Caco-2 (cell line): ENCODE measurements around the gene GOLGA6A. TPM values are rescaled to one million over a fixed set of nuclear protein-coding genes. Genes with fewer than 3 reads are reported as not detected.

Experiments
- BruUV-seq: library from RNA; stranded (reverse); fragments of 400-500 nt; replicated peaks from 2 replicates; lab custom pipeline; 2021; lab: Mats Ljungman, UMichigan
- CTCF ChIA-PET: fragments of 300-600 bp; sonication (Branson Sonifier 250); formaldehyde crosslinking; loops from one replicate; lab custom pipeline; 2022; ENCODE audit warnings: antibody characterized with exemption; lab: Charles Lee
- POLR2A ChIA-PET: fragments of 300-600 bp; sonication (Branson Sonifier 250); formaldehyde crosslinking; loops from one replicate; lab custom pipeline; 2022; ENCODE audit warnings: antibody characterized with exemption; lab: Charles Lee
- DNase-seq, 2 experiments: peaks; one replicate each; pipeline versions ENCODE4 v3.0.0 to v3.0.0-alpha.2; 2020 to 2022
- H3K27me3 ChIP-seq: replicated peaks from 2 replicates; pipeline ENCODE4 v1.6.0; 2011; ENCODE audit warnings: low read length; ENCODE audit not compliant: control insufficient read depth, insufficient read depth
- H3K36me3 ChIP-seq: 2 replicates; pipeline ENCODE4 v1.5.1; 2011; ENCODE audit warnings: low read length; ENCODE audit not compliant: control insufficient read depth, insufficient read depth
- H3K4me1 ChIP-seq: fragments of 250-450 bp; sonication (Bioruptor Pico); 2 replicates; pipeline ENCODE4 v1.5.1; 2020; ENCODE audit warnings: mild to moderate bottlenecking
- H3K4me3 ChIP-seq: 2 replicates; pipeline ENCODE4 v1.5.1; 2011; ENCODE audit warnings: low read depth, mild to moderate bottlenecking, control low read depth, low read length
- H3K9me3 ChIP-seq: fragments of 250-450 bp; sonication (Bioruptor Pico); 2 replicates; pipeline ENCODE4 v1.5.1; 2020; ENCODE audit warnings: mild to moderate bottlenecking, moderate library complexity
- H3K27ac Mint-ChIP-seq: one replicate; pipeline ENCODE4 v1.8.0; 2022; ENCODE audit warnings: mixed read lengths; ENCODE audit not compliant: unreplicated experiment
- H3K27me3 Mint-ChIP-seq: one replicate; pipeline ENCODE4 v1.8.0; 2022; ENCODE audit warnings: mixed read lengths; ENCODE audit not compliant: insufficient read depth, unreplicated experiment
- H3K36me3 Mint-ChIP-seq: one replicate; pipeline ENCODE4 v1.8.0; 2022; ENCODE audit warnings: mild to moderate bottlenecking, mixed read lengths; ENCODE audit not compliant: insufficient read depth, unreplicated experiment
- H3K4me1 Mint-ChIP-seq: one replicate; pipeline ENCODE4 v1.8.0; 2022; ENCODE audit warnings: low read depth, mixed read lengths; ENCODE audit not compliant: unreplicated experiment
- H3K4me3 Mint-ChIP-seq: one replicate; pipeline ENCODE4 v1.8.0; 2022; ENCODE audit warnings: mild to moderate bottlenecking, moderate library complexity, mixed read lengths; ENCODE audit not compliant: unreplicated experiment
- H3K9me3 Mint-ChIP-seq: one replicate; pipeline ENCODE4 v1.8.0; 2022; ENCODE audit warnings: mixed read lengths; ENCODE audit not compliant: unreplicated experiment
- CTCF ChIP-seq, 2 experiments: fragments of 200-600 bp in 1 of 2; IDR thresholded peaks; 1 replicate in 1 of 2; 2 replicates in 1 of 2; pipeline versions ENCODE4 v1.5.1 to v1.8.0; 2011 to 2022; ENCODE audit warnings: antibody characterized with exemption in 1 of 2, control low read depth in 1 of 2, inconsistent platforms in 1 of 2, low read depth in 1 of 2, low read length in 1 of 2, mild to moderate bottlenecking in 1 of 2, moderate library complexity in 1 of 2; ENCODE audit not compliant: insufficient read depth in 1 of 2, severe bottlenecking in 1 of 2, unreplicated experiment in 1 of 2
- intact Hi-C: fragments of 100-400 bp; cut with micrococcal nuclease; formaldehyde crosslinking; loops from one replicate; pipeline ENCODE4 v1.10.0; 2022; ENCODE audit not compliant: unreplicated experiment
- total RNA-seq: library from RNA; stranded (reverse); gene quantifications from 2 replicates; pipeline ENCODE4 v1.2.3, GENCODE V29; 2022

GOLGA6A gene
- total RNA-seq, 1 experiment from 2014 or later = not detected

GRCh38 chr15:74127954-74128784, 45.8 kb upstream of the GOLGA6A start:
- Histone ChIP-seq H3K27me3 (peaks cover 4% of the 10 kb centered on the region), H3K4me3 (no peak overlapping the region), H3K4me1 (no peaks in the 10 kb centered on the region), H3K9me3 (no peaks in the 10 kb centered on the region), H3K36me3 (no peaks in the 10 kb centered on the region)
- Mint-ChIP-seq H3K36me3 (no peaks in the 10 kb centered on the region), H3K27me3 (peaks cover 51% of the 10 kb centered on the region), H3K4me3 (peak overlapping the region; percentile 45), H3K9me3 (no peaks in the 10 kb centered on the region), H3K27ac (no peak overlapping the region), H3K4me1 (no peaks in the 10 kb centered on the region)
- TF ChIP-seq CTCF (IDR thresholded peaks at IDR 0.05; ENCODE audit: insufficient read depth in 1 of 2, low read depth in 1 of 2, low read length in 1 of 2, severe bottlenecking in 1 of 2, unreplicated experiment in 1 of 2) = no peak
- ChIA-PET CTCF (interaction anchor here (0.6 to 2.4 kb wide), 4 partner anchors 16 to 188 kb away, joined by 3 to 22 read pairs (median 6); no protein-coding TSS in a partner anchor), POLR2A (no interaction called here)
- BruUV-seq = no TSS peak
- intact Hi-C loops = loop anchor here (1.0 kb wide), 3 partner anchors 175 to 194 kb away; no protein-coding TSS in a partner anchor
- DNase-seq = no peak

DNA sequence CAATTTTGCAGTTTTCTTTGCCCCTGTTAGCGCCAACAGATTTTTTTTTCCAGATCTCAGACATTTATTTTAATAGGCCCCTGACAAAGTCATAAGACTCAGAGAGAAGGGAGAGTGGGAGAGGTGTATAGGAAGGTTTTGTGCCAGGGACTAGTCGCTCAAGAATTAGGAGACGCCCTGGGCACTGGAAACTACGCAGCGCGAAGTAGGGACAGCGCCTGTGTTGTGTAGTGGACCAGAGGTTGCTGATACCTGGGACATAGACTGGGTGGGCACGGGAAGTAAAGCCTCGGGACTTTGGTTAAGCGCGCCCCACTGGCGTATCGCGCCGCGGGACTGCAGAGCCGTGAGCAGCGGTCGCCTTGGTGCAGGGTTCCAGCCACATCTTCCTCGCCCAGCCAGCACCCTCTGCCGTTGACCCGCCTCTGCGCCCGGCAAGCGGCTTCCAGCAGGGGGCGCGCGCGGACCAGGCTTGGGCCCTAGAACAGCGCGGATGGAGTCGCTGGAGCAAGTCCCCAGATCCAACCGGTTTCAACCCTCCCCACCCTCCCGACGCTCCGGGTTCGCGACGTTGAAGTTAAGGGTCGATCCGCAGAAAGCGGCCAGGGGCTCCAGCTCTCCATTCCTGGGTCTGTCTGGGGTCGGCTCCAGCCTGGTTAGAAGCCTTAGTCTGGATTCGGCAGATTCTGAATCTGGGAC, 45.1 kb upstream of the GOLGA6A start:
- peak; percentile 92 to 99 for TF ChIP-seq CTCF (IDR thresholded peaks at IDR 0.05; ENCODE audit: insufficient read depth in 1 of 2, low read depth in 1 of 2, low read length in 1 of 2, severe bottlenecking in 1 of 2, unreplicated experiment in 1 of 2)
- Histone ChIP-seq H3K9me3 (no peaks in the 10 kb centered on the region), H3K4me3 (no peak overlapping the region), H3K36me3 (no peaks in the 10 kb centered on the region), H3K27me3 (peaks cover 4% of the 10 kb centered on the region), H3K4me1 (no peaks in the 10 kb centered on the region)
- POLR2A ChIA-PET = no interaction called here
- Mint-ChIP-seq H3K27me3 (peaks cover 54% of the 10 kb centered on the region), H3K27ac (no peak overlapping the region), H3K4me3 (peak overlapping the region; percentile 45), H3K4me1 (no peaks in the 10 kb centered on the region), H3K9me3 (no peaks in the 10 kb centered on the region), H3K36me3 (no peaks in the 10 kb centered on the region)
- peak; percentile 79 to 92 for DNase-seq
- no TSS peak for BruUV-seq
- CTCF ChIA-PET = interaction anchor here (1.0 to 2.4 kb wide), 2 partner anchors 17 to 180 kb away, joined by 3 to 22 read pairs; no protein-coding TSS in a partner anchor
- intact Hi-C loops = loop anchor here (1.0 kb wide), 3 partner anchors 176 to 195 kb away; no protein-coding TSS in a partner anchor

DNA sequence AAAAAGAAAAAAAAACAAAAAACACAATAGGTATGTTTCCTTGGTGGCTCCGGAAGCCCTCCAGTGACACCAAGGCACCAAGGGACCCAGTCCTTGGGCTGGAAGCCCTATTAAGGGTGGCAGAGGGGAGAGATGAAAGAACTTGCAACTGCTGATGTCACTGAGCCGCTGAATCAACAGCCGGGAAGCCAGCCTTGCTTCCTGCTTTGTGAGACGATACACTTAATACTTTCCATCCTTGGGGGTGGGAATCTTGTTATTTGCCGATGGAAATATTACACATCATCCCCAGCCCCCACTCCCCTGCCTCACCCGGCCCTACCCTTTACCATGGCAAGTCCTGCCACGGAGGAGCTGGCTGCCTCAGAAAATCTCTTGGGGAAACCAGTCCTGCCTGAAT, 42.4 kb upstream of the GOLGA6A start:
- ChIA-PET CTCF (no interaction called here), POLR2A (no interaction called here)
- no peak for DNase-seq
- Mint-ChIP-seq H3K4me1 (no peaks in the 10 kb centered on the region), H3K9me3 (no peaks in the 10 kb centered on the region), H3K27me3 (peaks cover 31% of the 10 kb centered on the region), H3K4me3 (no peak overlapping the region), H3K27ac (no peak overlapping the region), H3K36me3 (no peaks in the 10 kb centered on the region)
- H3K4me3 ChIP-seq = no peak overlapping the region
- no peaks in the 10 kb centered on the region for H3K9me3 ChIP-seq
- peaks cover under 1% of the 10 kb centered on the region for H3K27me3 ChIP-seq
- TF ChIP-seq CTCF (IDR thresholded peaks at IDR 0.05; ENCODE audit: insufficient read depth in 1 of 2, low read depth in 1 of 2, low read length in 1 of 2, severe bottlenecking in 1 of 2, unreplicated experiment in 1 of 2) = no peak
- no peaks in the 10 kb centered on the region for H3K4me1 ChIP-seq
- no TSS peak for BruUV-seq
- intact Hi-C loops = no loop called here
- H3K36me3 ChIP-seq = no peaks in the 10 kb centered on the region
